ENCODE data around the gene GSTM2. TPM values are rescaled to one million over a fixed set of nuclear protein-coding genes. Genes with fewer than 3 reads are reported as not detected.
A peak's percentile ranks its signal among the peaks of the same experiment; 100 is the strongest.

GSTM2 gene
- total and polyA plus RNA-seq, 2 donors (not counting 1 experiment from before 2014, with no cell fraction given): 42.9 to 94.4 TPM

- Mint-ChIP-seq H3K27ac (peak within 1 kb of the TSS; percentile 92), H3K9me3 (ENCODE audit: insufficient read depth) (no peaks in the 10 kb centered on the region), H3K4me1 (peaks cover 6% of the 10 kb centered on the region), H3K27me3 (no peaks in the 10 kb centered on the region), H3K4me3 (peak within 1 kb of the TSS; percentile 92)
- ATAC-seq (ENCODE audit: low read depth): peak; percentile 98
- H3K79me2 ChIP-seq (ENCODE audit: control insufficient read depth, insufficient read depth, low read length): no peaks in the 10 kb centered on the region
- H3K4me1 ChIP-seq (ENCODE audit: control insufficient read depth in 2 of 2, insufficient read depth in 2 of 2, low read length in 2 of 2): no peaks in the 10 kb centered on the region
- no peaks in the 10 kb centered on the region for H3K9me3 ChIP-seq (ENCODE audit: control extremely low read depth in 1 of 3, control insufficient read depth in 2 of 3, insufficient read depth in 1 of 3, low read length in 2 of 3)
- WGBS (ENCODE audit: insufficient coverage): no CpG with 5 or more reads among the region's 46 CpGs
- DNase-seq: peak; percentile 81
- H3K27ac ChIP-seq (ENCODE audit: low read length in 2 of 2): peak within 1 kb of the TSS in 1 of 2 donors; percentile 63
- H3K4me3 ChIP-seq (ENCODE audit: control extremely low read depth in 1 of 5, extremely low read depth in 1 of 5, insufficient read depth in 1 of 5, low read depth in 2 of 5, low read length in 4 of 5): peak within 1 kb of the TSS in 3 of 5 experiments; percentile 56 to 82 (median 64)
- H3K36me3 ChIP-seq (replicated peaks in 1 of 2; ENCODE audit: control extremely low read depth in 1 of 2, control insufficient read depth in 1 of 2, extremely low read depth in 1 of 2, insufficient read depth in 2 of 2, low read length in 1 of 2): no peaks in the 10 kb centered on the region
- CTCF ChIA-PET: interaction anchor here (0.6 to 2.1 kb wide), 9 partner anchors 44 to 324 kb away, joined by 3 to 21 read pairs (median 4); partner anchors contain the start of gene GNAI3
- intact Hi-C loops (cut with micrococcal nuclease): loop anchor here (2.0 kb wide), 2 partner anchors 45 to 53 kb away; partner anchors contain the start of gene GSTM3
- POLR2A ChIA-PET: interaction anchor here (0.6 to 1.9 kb wide), 4 partner anchors 32 to 297 kb away, joined by 3 to 5 read pairs (median 4); partner anchors contain the start of genes AHCYL1, GNAI3 and GSTM4
- peak within 1 kb of the TSS; percentile 98 for H2AFZ ChIP-seq (ENCODE audit: insufficient read depth, low read depth, low read length, poor library complexity, severe bottlenecking)
- no peaks in the 10 kb centered on the region for H3K27me3 ChIP-seq (replicated peaks in 1 of 4; ENCODE audit: control extremely low read depth in 1 of 4, control insufficient read depth in 3 of 4, insufficient read depth in 4 of 4, low read length in 3 of 4)
- H3K9ac ChIP-seq (ENCODE audit: low read length): peak within 1 kb of the TSS; percentile 79
- H4K20me1 ChIP-seq (ENCODE audit: control insufficient read depth, insufficient read depth, low read length, poor library complexity, severe bottlenecking): no peaks in the 10 kb centered on the region
- H3K4me2 ChIP-seq (replicated peaks; ENCODE audit: low read depth, low read length, poor library complexity, severe bottlenecking): peak within 1 kb of the TSS; percentile 75
- TF ChIP-seq CTCF (IDR thresholded peaks at IDR 0.05) (peak; percentile 20), EZH2 (IDR thresholded peaks at IDR 0.05; ENCODE audit: borderline replicate concordance, insufficient read depth, low read depth, low read length, poor library complexity, severe bottlenecking) (no peak)
Observed at GRCh38 chr1:109687641-109688499, 20.0 kb downstream of the GSTM2 start, which contains the start of gene GSTM1. Gene GSTM1, plus strand, starts transcription at chr1:109687817. Its CDS starts 57 bp downstream, at chr1:109687874.
